ENCODE measurements around the gene ESYT3.

ESYT3 gene

DNA sequence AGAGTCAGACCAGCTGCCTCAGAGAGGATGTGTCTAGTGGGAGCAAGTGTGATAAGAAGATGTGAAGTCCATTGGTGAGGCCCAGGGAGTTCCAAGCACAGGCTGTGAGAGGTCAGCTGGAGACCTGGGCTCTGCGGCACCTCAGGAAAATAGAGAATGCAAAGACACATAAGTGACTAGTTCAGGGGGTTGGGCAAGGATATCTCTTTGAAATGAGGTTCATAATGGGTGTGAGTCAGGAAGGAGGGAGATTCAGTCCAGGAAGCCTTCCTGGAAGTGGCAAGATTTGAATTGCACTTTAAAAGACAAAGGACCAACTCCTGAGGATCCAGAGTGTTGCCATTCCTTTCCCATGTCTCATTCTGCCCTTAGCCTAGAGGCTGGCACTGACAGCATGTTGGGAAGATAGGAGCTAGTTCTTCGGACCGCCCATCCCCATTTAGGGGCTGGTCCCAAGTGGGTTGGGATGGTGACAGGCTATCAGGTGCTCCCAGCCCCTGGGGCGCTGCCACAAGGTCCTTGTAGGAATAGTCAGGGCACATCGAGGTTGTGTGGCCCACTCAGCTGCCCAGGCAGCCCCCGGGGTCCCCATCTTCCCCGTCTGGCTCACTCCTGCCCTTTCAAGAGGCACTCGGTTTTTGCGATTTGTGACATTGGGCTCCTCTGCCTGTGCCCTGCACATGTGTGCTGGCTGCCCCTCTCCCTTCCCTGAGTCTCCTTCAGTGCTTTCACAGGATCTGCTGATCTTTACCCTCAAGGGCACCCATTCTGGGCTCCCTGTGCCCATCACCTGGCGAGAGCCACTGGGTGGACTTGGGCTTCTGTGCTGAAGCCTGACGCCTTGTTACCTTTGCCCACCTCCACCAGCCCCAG, 23.7 kb downstream of the ESYT3 start:
- no peak for DNase-seq
- H3K4me3 ChIP-seq (ENCODE audit: low read depth, low read length) = no peak overlapping the region
- H3K27ac ChIP-seq = no peak overlapping the region
- H3K9me3 ChIP-seq (ENCODE audit: severe bottlenecking) = no peaks in the 10 kb centered on the region
- TF ChIP-seq CTCF (IDR thresholded peaks at IDR 0.05; ENCODE audit: low read depth, low read length) = no peak
- no peaks in the 10 kb centered on the region for H3K36me3 ChIP-seq
- H3K27me3 ChIP-seq (ENCODE audit: insufficient read depth, low read depth, severe bottlenecking) = no peaks in the 10 kb centered on the region

DNA sequence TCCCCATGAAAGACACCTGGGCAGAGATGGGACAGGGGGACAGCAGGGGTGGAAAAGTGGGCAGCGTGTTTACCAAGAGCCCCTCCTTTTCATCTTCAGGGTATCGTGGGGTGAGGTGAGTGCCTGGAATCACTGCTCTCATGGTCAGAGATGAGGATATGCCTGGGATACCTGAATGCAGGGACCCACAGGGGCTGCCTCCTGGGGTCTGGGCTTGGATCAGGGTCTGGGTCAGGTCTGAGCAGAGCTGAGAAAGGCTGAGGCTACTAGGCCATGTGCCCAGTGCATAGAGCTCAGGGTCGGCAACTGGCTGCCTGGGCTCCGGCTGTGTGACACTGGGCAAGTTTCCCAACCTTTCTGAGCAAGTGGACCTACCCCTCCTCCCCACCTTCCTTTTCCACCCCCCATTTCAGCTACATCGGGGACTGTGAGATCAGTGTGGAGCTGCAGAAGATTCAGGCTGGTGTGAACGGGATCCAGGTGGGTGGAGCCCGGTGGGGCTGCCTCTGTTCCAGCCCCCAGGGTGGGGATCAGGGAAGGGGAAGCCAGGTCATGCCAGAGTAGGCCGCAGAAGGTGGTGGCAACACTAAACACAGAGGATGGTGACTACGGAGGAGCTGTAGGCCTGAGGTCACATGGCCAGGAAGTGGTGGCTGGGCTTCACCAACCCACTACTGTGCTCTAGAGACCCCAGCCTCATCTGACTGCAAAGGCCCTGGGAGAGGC, 24.5 kb downstream of the ESYT3 start:
- Histone ChIP-seq H3K36me3 (no peaks in the 10 kb centered on the region), H3K9me3 (ENCODE audit: severe bottlenecking) (no peaks in the 10 kb centered on the region), H3K27me3 (ENCODE audit: insufficient read depth, low read depth, severe bottlenecking) (no peaks in the 10 kb centered on the region), H3K4me3 (ENCODE audit: low read depth, low read length) (no peak overlapping the region), H3K27ac (peak overlapping the region; percentile 70)
- no peak for TF ChIP-seq CTCF (IDR thresholded peaks at IDR 0.05; ENCODE audit: low read depth, low read length)
- DNase-seq = no peak

GRCh38 chr3:138459619-138460535, 25.5 kb downstream of the ESYT3 start:
- Histone ChIP-seq H3K27ac (peak overlapping the region; percentile 70), H3K4me3 (ENCODE audit: low read depth, low read length) (no peak overlapping the region), H3K27me3 (ENCODE audit: insufficient read depth, low read depth, severe bottlenecking) (no peaks in the 10 kb centered on the region), H3K36me3 (no peaks in the 10 kb centered on the region), H3K9me3 (ENCODE audit: severe bottlenecking) (no peaks in the 10 kb centered on the region)
- peak; percentile 66 for DNase-seq
- TF ChIP-seq CTCF (IDR thresholded peaks at IDR 0.05; ENCODE audit: low read depth, low read length) = peak; percentile 33; the same call in 1 of the 2 replicates

DNA sequence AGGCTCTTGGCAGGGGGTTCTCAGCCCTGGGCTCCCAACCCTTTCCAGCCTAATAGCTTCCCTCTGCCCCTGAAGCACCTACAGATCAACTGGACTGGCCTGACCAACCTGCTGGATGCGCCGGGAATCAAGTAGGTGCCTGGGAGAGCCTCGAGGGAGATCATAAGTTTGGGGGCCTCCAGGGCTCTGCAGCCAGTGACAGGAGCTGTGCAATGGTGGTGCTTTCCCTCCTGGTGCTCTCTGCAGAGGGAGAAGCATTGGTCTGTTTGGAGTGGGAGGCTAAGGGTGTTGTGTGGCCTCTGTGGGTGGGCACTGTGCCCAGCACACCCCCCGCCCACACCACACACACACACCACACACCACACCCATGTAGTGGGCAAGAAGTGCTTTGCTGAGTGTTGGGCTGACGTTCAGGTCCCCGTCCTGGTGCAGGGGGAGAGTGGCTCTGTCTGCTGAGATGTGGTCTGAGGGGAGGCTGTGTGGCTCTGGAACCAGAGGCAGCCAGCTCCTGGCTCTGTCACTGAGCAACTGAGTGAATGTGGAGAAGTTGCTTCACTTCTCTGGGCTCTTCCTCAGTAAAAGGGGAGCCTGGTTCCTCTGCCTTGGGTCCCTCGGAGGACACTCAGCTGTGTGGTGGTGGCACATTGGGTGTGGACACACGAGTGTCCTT, 26.3 kb downstream of the ESYT3 start:
- no peak for DNase-seq
- Histone ChIP-seq H3K36me3 (no peaks in the 10 kb centered on the region), H3K4me3 (ENCODE audit: low read depth, low read length) (no peak overlapping the region), H3K9me3 (ENCODE audit: severe bottlenecking) (no peaks in the 10 kb centered on the region), H3K27ac (peak overlapping the region; percentile 70), H3K27me3 (ENCODE audit: insufficient read depth, low read depth, severe bottlenecking) (no peaks in the 10 kb centered on the region)
- TF ChIP-seq CTCF (IDR thresholded peaks at IDR 0.05; ENCODE audit: low read depth, low read length) = no peak

- no peak for DNase-seq
- no peak overlapping the region for H3K4me3 ChIP-seq (ENCODE audit: low read depth, low read length)
- H3K27me3 ChIP-seq (ENCODE audit: insufficient read depth, low read depth, severe bottlenecking) = no peaks in the 10 kb centered on the region
- no peak for TF ChIP-seq CTCF (IDR thresholded peaks at IDR 0.05; ENCODE audit: low read depth, low read length)
- no peak overlapping the region for H3K27ac ChIP-seq
- H3K36me3 ChIP-seq = no peaks in the 10 kb centered on the region
- no peaks in the 10 kb centered on the region for H3K9me3 ChIP-seq (ENCODE audit: severe bottlenecking)
Measured at GRCh38 chr3:138461246-138461645, 26.8 kb downstream of the ESYT3 start.
